B cell (primary cell): ENCODE data around the gene CISH. TPM values are rescaled to one million over a fixed set of nuclear protein-coding genes. Genes with fewer than 3 reads are reported as not detected.

Experiments
- ATAC-seq: fragments of 200-7000 bp; cut with Tn5 transposase; one replicate; pipeline ENCODE4 v1.10.0; 2021; ENCODE audit warnings: low read depth, mild to moderate bottlenecking, moderate number of reproducible peaks, moderate library complexity
- CTCF ChIA-PET: fragments of 350-600 bp; sonication (Branson Sonifier 250); formaldehyde crosslinking; loops from one replicate; lab custom pipeline; 2021; ENCODE audit warnings: antibody characterized with exemption, inconsistent platforms; lab: Charles Lee
- POLR2A ChIA-PET: fragments of 350-600 bp; sonication (Branson Sonifier 250); formaldehyde crosslinking; loops from one replicate; lab custom pipeline; 2021; ENCODE audit warnings: antibody characterized with exemption; lab: Charles Lee
- DNase-seq: peaks from one replicate; pipeline ENCODE4 v3.0.0; 2013
- H2AFZ ChIP-seq: 2 replicates; pipeline ENCODE4 v1.6.1; 2012; ENCODE audit warnings: mild to moderate bottlenecking, low read depth, low read length; ENCODE audit not compliant: insufficient read depth, poor library complexity, severe bottlenecking
- H3K27ac ChIP-seq, 2 donors: 1 replicate in 1 of 2; 2 replicates in 1 of 2; pipeline ENCODE4 v1.5.1; 2012 to 2013; ENCODE audit warnings: low read length in 2 of 2, mild to moderate bottlenecking in 2 of 2, moderate library complexity in 1 of 2
- H3K27me3 ChIP-seq, 4 experiments: fragments of 200-600 bp in 1 of 4; sonication (generic) in 1 of 4; replicated peaks in 1 of 4; 1 replicate in 2 of 4; 2 replicates in 2 of 4; pipeline versions ENCODE4 v1.6.1 to v1.7.0; 2013 to 2016; ENCODE audit warnings: low read length in 3 of 4, mild to moderate bottlenecking in 2 of 4, mixed read lengths in 1 of 4, moderate library complexity in 1 of 4; ENCODE audit not compliant: insufficient read depth in 4 of 4, control insufficient read depth in 3 of 4; ENCODE audit errors: control extremely low read depth in 1 of 4
- H3K36me3 ChIP-seq, 2 experiments: replicated peaks in 1 of 2; 1 replicate in 1 of 2; 2 replicates in 1 of 2; pipeline versions ENCODE4 v1.6.1 to v1.7.1; 2013; ENCODE audit warnings: low read length in 1 of 2; ENCODE audit not compliant: insufficient read depth in 2 of 2, control insufficient read depth in 1 of 2; ENCODE audit errors: control extremely low read depth in 1 of 2, extremely low read depth in 1 of 2
- H3K4me1 ChIP-seq, 2 donors: fragments of 200-600 bp in 1 of 2; sonication (generic) in 1 of 2; 1 replicate in 1 of 2; 2 replicates in 1 of 2; pipeline versions ENCODE4 v1.5.1 to v1.6.1; 2013 to 2017; ENCODE audit warnings: low read length in 2 of 2; ENCODE audit not compliant: control insufficient read depth in 2 of 2, insufficient read depth in 2 of 2
- H3K4me2 ChIP-seq: replicated peaks from 2 replicates; pipeline ENCODE3; 2012; ENCODE audit warnings: mild to moderate bottlenecking, low read depth, low read length; ENCODE audit not compliant: poor library complexity, severe bottlenecking
- H3K4me3 ChIP-seq, 5 experiments: fragments of 200-600 bp in 1 of 5; sonication (generic) in 1 of 5; 1 replicate in 3 of 5; 2 replicates in 2 of 5; pipeline versions ENCODE4 v1.5.1 to v1.7.0; 2011 to 2016; ENCODE audit warnings: low read length in 4 of 5, mild to moderate bottlenecking in 4 of 5, low read depth in 2 of 5, control low read depth in 1 of 5, moderate library complexity in 1 of 5; ENCODE audit not compliant: insufficient read depth in 1 of 5; ENCODE audit errors: control extremely low read depth in 1 of 5, extremely low read depth in 1 of 5
- H3K79me2 ChIP-seq: fragments of 200-600 bp; sonication (generic); one replicate; pipeline ENCODE4 v1.6.0; 2016; ENCODE audit warnings: low read length; ENCODE audit not compliant: control insufficient read depth, insufficient read depth
- H3K9ac ChIP-seq: fragments of 200-600 bp; sonication (generic); 2 replicates; pipeline ENCODE4 v1.6.1; 2017; ENCODE audit warnings: mild to moderate bottlenecking, low read length, moderate library complexity
- H3K9me3 ChIP-seq, 3 donors: one replicate each; pipeline versions ENCODE4 v1.6.1 to v1.7.1; 2013; ENCODE audit warnings: low read length in 2 of 3; ENCODE audit not compliant: control insufficient read depth in 2 of 3, insufficient read depth in 1 of 3; ENCODE audit errors: control extremely low read depth in 1 of 3
- H4K20me1 ChIP-seq: 2 replicates; pipeline ENCODE4 v1.6.0; 2012; ENCODE audit warnings: mild to moderate bottlenecking, low read length; ENCODE audit not compliant: insufficient read depth, control insufficient read depth, poor library complexity, severe bottlenecking
- H3K27ac Mint-ChIP-seq: one replicate; pipeline ENCODE4 v1.8.0; 2021; ENCODE audit warnings: mixed read lengths
- H3K27me3 Mint-ChIP-seq: one replicate; pipeline ENCODE4 v1.8.0; 2021; ENCODE audit warnings: mixed read lengths
- H3K4me1 Mint-ChIP-seq: one replicate; pipeline ENCODE4 v1.8.0; 2021; ENCODE audit warnings: mixed read lengths
- H3K4me3 Mint-ChIP-seq: one replicate; pipeline ENCODE4 v1.8.0; 2021; ENCODE audit warnings: mixed read lengths
- H3K9me3 Mint-ChIP-seq: one replicate; pipeline ENCODE4 v1.8.0; 2022; ENCODE audit warnings: mixed read lengths; ENCODE audit not compliant: insufficient read depth
- EZH2 ChIP-seq: IDR thresholded peaks from 2 replicates; pipeline ENCODE4 v1.6.1; 2012; ENCODE audit warnings: borderline replicate concordance, low read depth, mild to moderate bottlenecking, moderate library complexity, low read length; ENCODE audit not compliant: insufficient read depth, poor library complexity, severe bottlenecking
- WGBS: methylation state at CpG from one replicate; pipeline ENCODE4 v1.1.5; 2013; ENCODE audit warnings: missing lambda C conversion rate; ENCODE audit not compliant: insufficient coverage; 5-methylcytosine and 5-hydroxymethylcytosine counted together
- intact Hi-C: fragments of 100-400 bp; cut with micrococcal nuclease; formaldehyde crosslinking; loops from one replicate; pipeline ENCODE4 v1.10.0; 2022
- polyA plus RNA-seq: library from polyadenylated mRNA; depleted of rRNA; stranded (reverse); fragments of >200 nt; gene quantifications from 2 replicates; pipeline ENCODE4 v1.2.3, GENCODE V29; 2012
- total RNA-seq, 2 donors: library from RNA; stranded (reverse); fragments of 120-200 nt in 1 of 2; gene quantifications; 1 replicate in 1 of 2; 2 replicates in 1 of 2; pipeline versions ENCODE4 v1.2.3 to v1.2.4, GENCODE V29; 2013 to 2022
- TF ChIP-seq, protein P1 (sequence below): fragments of 200-600 bp; IDR thresholded peaks from one replicate; pipeline ENCODE4 v1.8.0; 2022; ENCODE audit warnings: antibody characterized with exemption, mild to moderate bottlenecking

CISH gene
- total and polyA plus RNA-seq, 2 donors (not counting 1 experiment from before 2014, with no cell fraction given) = 2.3 to 3.5 TPM

DNA sequence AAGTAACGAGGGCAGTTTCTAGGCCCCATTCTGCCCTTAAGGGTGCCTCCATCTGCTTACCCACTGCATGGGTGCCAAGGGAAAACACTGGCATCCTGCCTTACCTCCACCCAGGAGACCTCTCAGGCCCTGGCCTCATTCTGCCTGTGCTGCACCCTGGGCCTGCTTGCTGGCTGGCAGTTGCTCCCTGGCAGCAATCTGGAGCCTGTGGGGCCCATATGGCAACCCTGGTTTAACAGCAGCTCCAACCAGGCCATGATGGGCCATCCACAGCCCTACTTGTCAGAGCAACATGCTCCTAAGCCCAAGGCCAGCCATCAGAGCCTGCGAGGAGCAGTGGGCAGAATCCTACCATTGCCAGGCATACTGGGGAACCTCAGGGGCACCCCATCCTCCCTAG, 47.7 kb downstream of the CISH start:
- WGBS = 96% methylated on average over 2 of the region's 2 CpGs
- Histone ChIP-seq H3K9ac (no peak overlapping the region), H3K4me1 (peaks cover 11 to 22% of the 10 kb centered on the region in 2 donors), H3K4me2 (no peak overlapping the region), H4K20me1 (no peaks in the 10 kb centered on the region), H3K4me3 (no peak overlapping the region), H3K27me3 (no peaks in the 10 kb centered on the region), H3K36me3 (no peaks in the 10 kb centered on the region), H3K79me2 (peaks cover 4% of the 10 kb centered on the region), H3K27ac (no peak overlapping the region), H3K9me3 (no peaks in the 10 kb centered on the region), H2AFZ (no peak overlapping the region)
- intact Hi-C loops = no loop called here
- CTCF ChIA-PET = interaction anchor here (0.7 kb wide), 1 partner anchor 52 kb away, joined by 4 read pairs; no protein-coding TSS in a partner anchor
- POLR2A ChIA-PET = no interaction called here
- Mint-ChIP-seq H3K4me1 (peaks cover 16% of the 10 kb centered on the region), H3K4me3 (no peak overlapping the region), H3K27me3 (no peaks in the 10 kb centered on the region), H3K27ac (no peak overlapping the region), H3K9me3 (no peaks in the 10 kb centered on the region)
- DNase-seq (no peak), ATAC-seq (no peak)
- no peak for TF ChIP-seq EZH2
- TF ChIP-seq, protein P1, sequence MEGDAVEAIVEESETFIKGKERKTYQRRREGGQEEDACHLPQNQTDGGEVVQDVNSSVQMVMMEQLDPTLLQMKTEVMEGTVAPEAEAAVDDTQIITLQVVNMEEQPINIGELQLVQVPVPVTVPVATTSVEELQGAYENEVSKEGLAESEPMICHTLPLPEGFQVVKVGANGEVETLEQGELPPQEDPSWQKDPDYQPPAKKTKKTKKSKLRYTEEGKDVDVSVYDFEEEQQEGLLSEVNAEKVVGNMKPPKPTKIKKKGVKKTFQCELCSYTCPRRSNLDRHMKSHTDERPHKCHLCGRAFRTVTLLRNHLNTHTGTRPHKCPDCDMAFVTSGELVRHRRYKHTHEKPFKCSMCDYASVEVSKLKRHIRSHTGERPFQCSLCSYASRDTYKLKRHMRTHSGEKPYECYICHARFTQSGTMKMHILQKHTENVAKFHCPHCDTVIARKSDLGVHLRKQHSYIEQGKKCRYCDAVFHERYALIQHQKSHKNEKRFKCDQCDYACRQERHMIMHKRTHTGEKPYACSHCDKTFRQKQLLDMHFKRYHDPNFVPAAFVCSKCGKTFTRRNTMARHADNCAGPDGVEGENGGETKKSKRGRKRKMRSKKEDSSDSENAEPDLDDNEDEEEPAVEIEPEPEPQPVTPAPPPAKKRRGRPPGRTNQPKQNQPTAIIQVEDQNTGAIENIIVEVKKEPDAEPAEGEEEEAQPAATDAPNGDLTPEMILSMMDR = no peak

DNA sequence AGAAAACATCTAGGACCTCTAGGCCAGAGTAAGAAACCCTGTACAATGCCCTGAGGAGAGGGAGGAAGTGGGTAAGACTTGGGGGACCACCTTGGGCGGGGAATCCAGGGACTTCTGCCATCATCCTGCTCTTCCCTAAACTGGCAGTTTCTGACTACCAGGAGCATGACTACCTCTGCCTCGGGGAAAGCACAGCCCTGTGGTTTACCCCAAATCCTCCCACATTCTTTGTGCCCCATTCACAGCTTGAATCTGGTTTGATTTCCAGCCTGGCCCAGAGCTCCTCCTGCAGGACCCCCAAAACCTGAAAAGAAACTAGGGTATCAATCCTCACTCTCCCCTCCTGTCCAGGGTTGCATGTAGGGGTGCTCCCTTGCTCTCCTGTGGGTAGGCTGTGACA, 48.7 kb downstream of the CISH start:
- no peaks in the 10 kb centered on the region for H3K9me3 ChIP-seq
- ATAC-seq (no peak), DNase-seq (no peak)
- WGBS = 38% methylated on average over 1 of the region's 2 CpGs
- H3K9ac ChIP-seq = no peak overlapping the region
- peaks cover under 1% of the 10 kb centered on the region for H3K79me2 ChIP-seq
- Mint-ChIP-seq H3K4me3 (no peak overlapping the region), H3K27ac (no peak overlapping the region), H3K9me3 (no peaks in the 10 kb centered on the region), H3K4me1 (peaks cover 9% of the 10 kb centered on the region), H3K27me3 (no peaks in the 10 kb centered on the region)
- TF ChIP-seq, protein P1 = no peak
- TF ChIP-seq EZH2 = no peak
- POLR2A ChIA-PET = no interaction called here
- intact Hi-C loops = no loop called here
- H2AFZ ChIP-seq = no peak overlapping the region
- H4K20me1 ChIP-seq = no peaks in the 10 kb centered on the region
- no peak overlapping the region for H3K4me3 ChIP-seq
- no peaks in the 10 kb centered on the region for H3K36me3 ChIP-seq
- CTCF ChIA-PET = interaction anchor here (0.7 to 0.8 kb wide), 2 partner anchors 20 to 53 kb away, joined by 3 to 4 read pairs; no protein-coding TSS in a partner anchor
- H3K4me2 ChIP-seq = no peak overlapping the region
- no peaks in the 10 kb centered on the region for H3K27me3 ChIP-seq
- no peak overlapping the region for H3K27ac ChIP-seq
- H3K4me1 ChIP-seq = peaks cover 6 to 12% of the 10 kb centered on the region in 2 donors
